Liver (tissue), 9 donors: ENCODE results near the gene HEXIM1. TPM values are rescaled to one million over a fixed set of nuclear protein-coding genes. Genes with fewer than 3 reads are reported as not detected.

Source experiments
- DNase-seq: peaks from one replicate; pipeline ENCODE4 v3.0.0-alpha.2; 2017; ENCODE audit warnings: low spot score
- H3K27ac ChIP-seq, 2 donors: one replicate each; pipeline ENCODE4 v1.7.0; 2013; ENCODE audit warnings: inconsistent platforms in 2 of 2, low read length in 2 of 2, control low read depth in 1 of 2, low read depth in 1 of 2, mild to moderate bottlenecking in 1 of 2
- H3K27me3 ChIP-seq, 4 donors: one replicate each; pipeline versions ENCODE4 v1.6.1 to v1.7.0; 2013; ENCODE audit warnings: low read length in 3 of 4, inconsistent platforms in 1 of 4, mild to moderate bottlenecking in 1 of 4, moderate library complexity in 1 of 4; ENCODE audit not compliant: control insufficient read depth in 4 of 4, insufficient read depth in 4 of 4
- H3K36me3 ChIP-seq, 4 donors: one replicate each; pipeline versions ENCODE4 v1.6.1 to v1.7.0; 2013; ENCODE audit warnings: low read length in 3 of 4, mild to moderate bottlenecking in 3 of 4, low read depth in 1 of 4, moderate library complexity in 1 of 4; ENCODE audit not compliant: control insufficient read depth in 4 of 4, insufficient read depth in 3 of 4
- H3K4me1 ChIP-seq, 4 donors: one replicate each; pipeline versions ENCODE4 v1.6.1 to v1.7.0; 2013; ENCODE audit warnings: low read length in 3 of 4, mild to moderate bottlenecking in 3 of 4, moderate library complexity in 1 of 4; ENCODE audit not compliant: control insufficient read depth in 4 of 4, insufficient read depth in 4 of 4
- H3K4me3 ChIP-seq, 3 donors: one replicate each; pipeline versions ENCODE4 v1.6.1 to v1.7.0; 2013; ENCODE audit warnings: low read length in 3 of 3, control low read depth in 1 of 3, low read depth in 1 of 3, mild to moderate bottlenecking in 1 of 3
- H3K9ac ChIP-seq, 2 donors: one replicate each; pipeline ENCODE4 v1.7.0; 2013; ENCODE audit warnings: low read length in 2 of 2, mild to moderate bottlenecking in 2 of 2, moderate library complexity in 2 of 2, control low read depth in 1 of 2, low read depth in 1 of 2
- H3K9me3 ChIP-seq, 4 donors: one replicate each; pipeline versions ENCODE4 v1.6.1 to v1.7.0; 2013; ENCODE audit warnings: low read length in 3 of 4; ENCODE audit not compliant: control insufficient read depth in 4 of 4
- ATF3 ChIP-seq: IDR thresholded peaks from 2 replicates; pipeline ENCODE4 v1.6.1; 2016; ENCODE audit warnings: antibody characterized with exemption
- CTCF ChIP-seq: fragments of 150-350 bp; IDR thresholded peaks from 2 replicates; pipeline ENCODE4 v1.5.1; 2017; ENCODE audit warnings: improper control_type of control experiment, low read depth, low read length; ENCODE audit not compliant: missing input control
- EGR1 ChIP-seq, 2 donors: IDR thresholded peaks; 2 replicates each; pipeline ENCODE4 v1.6.1; 2016 to 2018; ENCODE audit warnings: antibody characterized with exemption in 2 of 2, low read depth in 2 of 2
- FOXA1 ChIP-seq: IDR thresholded peaks from 2 replicates; pipeline ENCODE4 v1.6.1; 2016; ENCODE audit warnings: antibody characterized with exemption
- FOXA2 ChIP-seq: IDR thresholded peaks from 2 replicates; pipeline ENCODE4 v1.6.1; 2016; ENCODE audit warnings: antibody characterized with exemption
- GABPA ChIP-seq, 2 donors: IDR thresholded peaks in 1 of 2; conservative IDR thresholded peaks in 1 of 2; 2 replicates each; pipeline ENCODE4 v1.6.1; 2016; ENCODE audit warnings: antibody characterized with exemption in 2 of 2, mild to moderate bottlenecking in 1 of 2, moderate library complexity in 1 of 2
- HNF4A ChIP-seq, 2 donors: conservative IDR thresholded peaks; 2 replicates each; pipeline ENCODE4 v1.6.1; 2016; ENCODE audit warnings: antibody characterized with exemption in 2 of 2, mild to moderate bottlenecking in 2 of 2
- HNF4G ChIP-seq: IDR thresholded peaks from 2 replicates; pipeline ENCODE4 v1.6.1; 2016; ENCODE audit warnings: antibody characterized with exemption
- JUND ChIP-seq, 2 donors: IDR thresholded peaks; 2 replicates each; pipeline ENCODE4 v1.6.1; 2016; ENCODE audit warnings: antibody characterized with exemption in 2 of 2
- MAX ChIP-seq: IDR thresholded peaks from 2 replicates; pipeline ENCODE4 v1.6.1; 2016; ENCODE audit warnings: antibody characterized with exemption
- NR2F2 ChIP-seq: IDR thresholded peaks from 2 replicates; pipeline ENCODE4 v1.6.1; 2016; ENCODE audit warnings: antibody characterized with exemption
- RAD21 ChIP-seq, 2 donors: IDR thresholded peaks; 2 replicates each; pipeline ENCODE4 v1.6.1; 2016; ENCODE audit warnings: antibody characterized with exemption in 2 of 2, mild to moderate bottlenecking in 2 of 2
- REST ChIP-seq: IDR thresholded peaks from 2 replicates; pipeline ENCODE4 v1.6.1; 2016; ENCODE audit warnings: antibody characterized with exemption, mild to moderate bottlenecking
- RXRA ChIP-seq, 2 donors: IDR thresholded peaks; 2 replicates each; pipeline ENCODE4 v1.6.1; 2017 to 2018; ENCODE audit warnings: antibody characterized with exemption in 2 of 2, mild to moderate bottlenecking in 1 of 2
- SP1 ChIP-seq: IDR thresholded peaks from 2 replicates; pipeline ENCODE4 v1.6.1; 2018; ENCODE audit warnings: antibody characterized with exemption, mild to moderate bottlenecking
- TAF1 ChIP-seq: conservative IDR thresholded peaks from 2 replicates; pipeline ENCODE4 v1.6.1; 2016; ENCODE audit warnings: antibody characterized with exemption, mild to moderate bottlenecking
- YY1 ChIP-seq: IDR thresholded peaks from 2 replicates; pipeline ENCODE4 v1.6.1; 2016; ENCODE audit warnings: antibody characterized with exemption, mild to moderate bottlenecking
- ZBTB33 ChIP-seq: IDR thresholded peaks from 2 replicates; pipeline ENCODE4 v1.6.1; 2016; ENCODE audit warnings: antibody characterized with exemption
- WGBS: extraction: QIAGEN DNeasy Blood & Tissue Kit; methylation state at CpG from one replicate; pipeline ENCODE4 v1.1.7; 2013; 5-methylcytosine and 5-hydroxymethylcytosine counted together
- polyA plus RNA-seq, 2 donors: library from polyadenylated mRNA; stranded (reverse) in 1 of 2; unstranded in 1 of 2; fragments of 200-250 nt in 1 of 2; fragments of >200 nt in 1 of 2; fragmentation: Nextera tagmentation in 1 of 2; extraction: Ambion mirVana in 1 of 2; gene quantifications; one replicate each; pipeline versions ENCODE4 v1.2.1 to v1.2.3, GENCODE V29; 2013 to 2015
- total RNA-seq, 2 donors: library from RNA; depleted of rRNA; stranded (reverse); fragments of >200 nt; gene quantifications; one replicate each; pipeline ENCODE4 v1.2.3, GENCODE V29; 2014
- donor health status: healthy.
- donor health status: healthy.
- donor health status: healthy.
- donor health status: healthy.
- donor health status: healthy.

The HEXIM1 gene
- total and polyA plus RNA-seq, 4 donors: 7.4 to 14.3 (median 12.3) TPM

GRCh38 chr17:45190503-45191255, 42.4 kb downstream of the HEXIM1 start:
- 60% methylated on average over 11 of the region's 11 CpGs for WGBS
- Histone ChIP-seq H3K27me3 (no peaks in the 10 kb centered on the region), H3K9me3 (no peaks in the 10 kb centered on the region), H3K27ac (peak overlapping the region in 1 of 2 donors; percentile 48), H3K4me3 (no peak overlapping the region), H3K36me3 (no peaks in the 10 kb centered on the region), H3K4me1 (peaks cover 4 to 29% (median 27%) of the 10 kb centered on the region in 4 donors), H3K9ac (no peak overlapping the region)
- TF ChIP-seq FOXA1 (no peak), ZBTB33 (no peak), EGR1 (IDR thresholded peaks at IDR 0.05; ENCODE audit: low read depth in 2 of 2) (no peak), YY1 (peak; percentile 40), TAF1 (no peak), RAD21 (IDR thresholded peaks at IDR 0.05) (peak in 1 of 2 donors; percentile 36), JUND (IDR thresholded peaks at IDR 0.05) (peak in 1 of 2 donors; percentile 45), FOXA2 (peak; percentile 39), RXRA (IDR thresholded peaks at IDR 0.05) (peak; percentile 90 to 98), MAX (no peak), ATF3 (no peak), HNF4G (no peak), REST (peak; percentile 58), HNF4A (conservative IDR thresholded peaks at IDR 0.05) (peak; percentile 56 to 66), GABPA (IDR thresholded peaks at IDR 0.05 in 1 of 2, conservative IDR thresholded peaks at IDR 0.05 in 1 of 2) (no peak), SP1 (peak; percentile 72), CTCF (no peak), NR2F2 (no peak)
- no peak for DNase-seq
